Measurements from ENCODE around the gene FHL2. TPM values are rescaled to one million over a fixed set of nuclear protein-coding genes. Genes with fewer than 3 reads are reported as not detected.
A peak's percentile ranks its signal among the peaks of the same experiment; 100 is the strongest.

Gene FHL2
- total RNA-seq, 2 donors from 2014 or later, result 11.1 to 11.4 TPM

GRCh38 chr2:105335469-105335868 lies 63.4 kb downstream of the FHL2 start:
- Histone ChIP-seq H3K9ac (ENCODE audit: extremely low read depth, low read length, poor library complexity, severe bottlenecking) (no peak overlapping the region), H3K9me3 (ENCODE audit: control insufficient read depth, low read length) (no peaks in the 10 kb centered on the region), H3K27me3 (ENCODE audit: control insufficient read depth, insufficient read depth, low read length, poor library complexity, severe bottlenecking) (no peaks in the 10 kb centered on the region), H3K4me3 (ENCODE audit: low read length) (no peak overlapping the region), H3K4me1 (ENCODE audit: control insufficient read depth, insufficient read depth, low read length) (peaks cover 5% of the 10 kb centered on the region), H3K27ac (ENCODE audit: low read depth, low read length) (no peak overlapping the region), H3K36me3 (ENCODE audit: control insufficient read depth, insufficient read depth, low read length) (peaks cover 8% of the 10 kb centered on the region)
- no peak overlapping the region for H3K4me3 Mint-ChIP-seq
- no peak for DNase-seq
- WGBS, 2 experiments (ENCODE audit: insufficient coverage in 1 of 2, insufficient read length in 1 of 2), result 98% methylated on average over 2 of the region's 2 CpGs; no CpG with 5 or more reads in 1 of the 2 experiments
- H3K36me3 Mint-ChIP-seq (ENCODE audit: low read depth), result peaks cover 6% of the 10 kb centered on the region
- H3K27me3 Mint-ChIP-seq (ENCODE audit: insufficient read depth), result no peaks in the 10 kb centered on the region
- H3K27ac Mint-ChIP-seq, result no peak overlapping the region
- TF ChIP-seq CTCF (conservative IDR thresholded peaks at IDR 0.05), result no peak
- peaks cover 24% of the 10 kb centered on the region for H3K4me1 Mint-ChIP-seq
- H3K9me3 Mint-ChIP-seq, result no peaks in the 10 kb centered on the region

- H3K9ac ChIP-seq (ENCODE audit: extremely low read depth, low read length, poor library complexity, severe bottlenecking), result no peak overlapping the region
- Mint-ChIP-seq H3K9me3 (no peaks in the 10 kb centered on the region), H3K27me3 (ENCODE audit: insufficient read depth) (no peaks in the 10 kb centered on the region), H3K27ac (no peak overlapping the region), H3K4me3 (no peak overlapping the region), H3K36me3 (ENCODE audit: low read depth) (no peaks in the 10 kb centered on the region), H3K4me1 (peaks cover 23% of the 10 kb centered on the region)
- no peak overlapping the region for H3K4me3 ChIP-seq (ENCODE audit: low read length)
- no peak for DNase-seq
- no peaks in the 10 kb centered on the region for H3K9me3 ChIP-seq (ENCODE audit: control insufficient read depth, low read length)
- no peak overlapping the region for H3K27ac ChIP-seq (ENCODE audit: low read depth, low read length)
- no peaks in the 10 kb centered on the region for H3K36me3 ChIP-seq (ENCODE audit: control insufficient read depth, insufficient read depth, low read length)
- H3K27me3 ChIP-seq (ENCODE audit: control insufficient read depth, insufficient read depth, low read length, poor library complexity, severe bottlenecking), result no peaks in the 10 kb centered on the region
- H3K4me1 ChIP-seq (ENCODE audit: control insufficient read depth, insufficient read depth, low read length), result peaks cover 10% of the 10 kb centered on the region
- TF ChIP-seq CTCF (conservative IDR thresholded peaks at IDR 0.05), result no peak
- 76 to 83% methylated on average over 3 to 4 of the region's 4 CpGs for WGBS, 2 experiments (ENCODE audit: insufficient coverage in 1 of 2, insufficient read length in 1 of 2)
Observed at GRCh38 chr2:105334211-105334610, 64.6 kb downstream of the FHL2 start.

GRCh38 chr2:105330681-105331375 lies 68.0 kb downstream of the FHL2 start:
- no peak for DNase-seq
- Histone ChIP-seq H3K36me3 (ENCODE audit: control insufficient read depth, insufficient read depth, low read length) (no peaks in the 10 kb centered on the region), H3K9ac (ENCODE audit: extremely low read depth, low read length, poor library complexity, severe bottlenecking) (no peak overlapping the region), H3K4me1 (ENCODE audit: control insufficient read depth, insufficient read depth, low read length) (peaks cover 10% of the 10 kb centered on the region), H3K9me3 (ENCODE audit: control insufficient read depth, low read length) (no peaks in the 10 kb centered on the region), H3K27me3 (ENCODE audit: control insufficient read depth, insufficient read depth, low read length, poor library complexity, severe bottlenecking) (no peaks in the 10 kb centered on the region), H3K27ac (ENCODE audit: low read depth, low read length) (no peak overlapping the region), H3K4me3 (ENCODE audit: low read length) (peak overlapping the region; percentile 71)
- peak overlapping the region; percentile 66 for H3K4me3 Mint-ChIP-seq
- peaks cover 16% of the 10 kb centered on the region for H3K4me1 Mint-ChIP-seq
- H3K27me3 Mint-ChIP-seq (ENCODE audit: insufficient read depth), result no peaks in the 10 kb centered on the region
- WGBS, 2 experiments (ENCODE audit: insufficient coverage in 1 of 2, insufficient read length in 1 of 2), result 96 to 99% methylated on average over 3 to 4 of the region's 4 CpGs
- H3K27ac Mint-ChIP-seq, result no peak overlapping the region
- H3K36me3 Mint-ChIP-seq (ENCODE audit: low read depth), result no peaks in the 10 kb centered on the region
- no peaks in the 10 kb centered on the region for H3K9me3 Mint-ChIP-seq
- TF ChIP-seq CTCF (conservative IDR thresholded peaks at IDR 0.05), result no peak
